ENCODE measurements around the gene UGT2A1. TPM values are rescaled to one million over a fixed set of nuclear protein-coding genes. Genes with fewer than 3 reads are reported as not detected.

UGT2A1 gene
- total and polyA plus RNA-seq, 2 donors (not counting 1 experiment from before 2014, with no cell fraction given), result not detected

DNA sequence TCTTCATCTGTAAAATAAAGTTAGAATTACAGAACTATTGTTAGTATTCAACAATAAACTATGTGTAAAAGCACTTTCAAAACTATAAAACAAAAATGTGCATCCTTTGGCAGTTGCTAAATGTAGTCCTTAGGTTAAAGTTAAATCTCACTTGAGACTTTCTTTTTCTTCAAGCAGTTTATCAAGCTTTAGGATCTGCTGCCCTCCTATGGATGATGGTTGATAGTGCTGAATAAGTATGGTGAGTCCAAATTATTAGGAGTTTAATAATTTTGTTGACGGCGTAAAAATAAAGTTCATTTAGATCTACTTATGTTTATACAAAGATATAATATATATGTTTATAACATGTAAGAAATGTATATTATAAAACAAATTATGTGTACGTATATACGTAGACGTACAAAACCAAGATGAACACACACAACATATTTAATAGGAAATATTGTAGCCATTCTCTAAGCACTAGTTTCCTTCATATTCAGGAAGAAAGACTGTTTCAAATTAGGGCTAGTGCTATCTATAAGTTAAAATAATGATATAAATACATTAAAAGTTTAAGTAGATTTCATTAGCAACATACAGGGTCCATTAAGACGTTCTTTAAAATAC, 35.9 kb downstream of the UGT2A1 start:
- H3K9ac ChIP-seq (ENCODE audit: low read length), result no peak overlapping the region
- H3K27me3 Mint-ChIP-seq, result no peaks in the 10 kb centered on the region
- POLR2A ChIA-PET, result no interaction called here
- WGBS (ENCODE audit: insufficient coverage), result no CpG with 5 or more reads among the region's 6 CpGs
- intact Hi-C loops (cut with micrococcal nuclease), result no loop called here
- no peaks in the 10 kb centered on the region for H3K9me3 ChIP-seq (ENCODE audit: control extremely low read depth in 1 of 3, control insufficient read depth in 2 of 3, insufficient read depth in 1 of 3, low read length in 2 of 3)
- TF ChIP-seq, protein P1, sequence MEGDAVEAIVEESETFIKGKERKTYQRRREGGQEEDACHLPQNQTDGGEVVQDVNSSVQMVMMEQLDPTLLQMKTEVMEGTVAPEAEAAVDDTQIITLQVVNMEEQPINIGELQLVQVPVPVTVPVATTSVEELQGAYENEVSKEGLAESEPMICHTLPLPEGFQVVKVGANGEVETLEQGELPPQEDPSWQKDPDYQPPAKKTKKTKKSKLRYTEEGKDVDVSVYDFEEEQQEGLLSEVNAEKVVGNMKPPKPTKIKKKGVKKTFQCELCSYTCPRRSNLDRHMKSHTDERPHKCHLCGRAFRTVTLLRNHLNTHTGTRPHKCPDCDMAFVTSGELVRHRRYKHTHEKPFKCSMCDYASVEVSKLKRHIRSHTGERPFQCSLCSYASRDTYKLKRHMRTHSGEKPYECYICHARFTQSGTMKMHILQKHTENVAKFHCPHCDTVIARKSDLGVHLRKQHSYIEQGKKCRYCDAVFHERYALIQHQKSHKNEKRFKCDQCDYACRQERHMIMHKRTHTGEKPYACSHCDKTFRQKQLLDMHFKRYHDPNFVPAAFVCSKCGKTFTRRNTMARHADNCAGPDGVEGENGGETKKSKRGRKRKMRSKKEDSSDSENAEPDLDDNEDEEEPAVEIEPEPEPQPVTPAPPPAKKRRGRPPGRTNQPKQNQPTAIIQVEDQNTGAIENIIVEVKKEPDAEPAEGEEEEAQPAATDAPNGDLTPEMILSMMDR (IDR thresholded peaks at IDR 0.05), result no peak
- no peak for TF ChIP-seq EZH2 (IDR thresholded peaks at IDR 0.05; ENCODE audit: borderline replicate concordance, insufficient read depth, low read depth, low read length, poor library complexity, severe bottlenecking)
- no peak overlapping the region for H3K4me2 ChIP-seq (replicated peaks; ENCODE audit: low read depth, low read length, poor library complexity, severe bottlenecking)
- H4K20me1 ChIP-seq (ENCODE audit: control insufficient read depth, insufficient read depth, low read length, poor library complexity, severe bottlenecking), result no peaks in the 10 kb centered on the region
- CTCF ChIA-PET, result no interaction called here
- no peaks in the 10 kb centered on the region for H3K4me1 Mint-ChIP-seq
- H3K4me3 Mint-ChIP-seq, result no peak overlapping the region
- H3K36me3 ChIP-seq (replicated peaks in 1 of 2; ENCODE audit: control extremely low read depth in 1 of 2, control insufficient read depth in 1 of 2, extremely low read depth in 1 of 2, insufficient read depth in 2 of 2, low read length in 1 of 2), result no peaks in the 10 kb centered on the region
- no peak for ATAC-seq (ENCODE audit: low read depth)
- H3K79me2 ChIP-seq (ENCODE audit: control insufficient read depth, insufficient read depth, low read length), result no peaks in the 10 kb centered on the region
- H3K4me3 ChIP-seq (ENCODE audit: control extremely low read depth in 1 of 5, extremely low read depth in 1 of 5, insufficient read depth in 1 of 5, low read depth in 2 of 5, low read length in 4 of 5), result no peak overlapping the region
- H3K4me1 ChIP-seq (ENCODE audit: control insufficient read depth in 2 of 2, insufficient read depth in 2 of 2, low read length in 2 of 2), result no peaks in the 10 kb centered on the region
- no peak for DNase-seq
- no peak overlapping the region for H2AFZ ChIP-seq (ENCODE audit: insufficient read depth, low read depth, low read length, poor library complexity, severe bottlenecking)
- H3K27me3 ChIP-seq (replicated peaks in 1 of 4; ENCODE audit: control extremely low read depth in 1 of 4, control insufficient read depth in 3 of 4, insufficient read depth in 4 of 4, low read length in 3 of 4), result no peaks in the 10 kb centered on the region
- no peak overlapping the region for H3K27ac ChIP-seq (ENCODE audit: low read length in 2 of 2)
- no peak overlapping the region for H3K27ac Mint-ChIP-seq
- peaks cover 6% of the 10 kb centered on the region for H3K9me3 Mint-ChIP-seq (ENCODE audit: insufficient read depth)

DNA sequence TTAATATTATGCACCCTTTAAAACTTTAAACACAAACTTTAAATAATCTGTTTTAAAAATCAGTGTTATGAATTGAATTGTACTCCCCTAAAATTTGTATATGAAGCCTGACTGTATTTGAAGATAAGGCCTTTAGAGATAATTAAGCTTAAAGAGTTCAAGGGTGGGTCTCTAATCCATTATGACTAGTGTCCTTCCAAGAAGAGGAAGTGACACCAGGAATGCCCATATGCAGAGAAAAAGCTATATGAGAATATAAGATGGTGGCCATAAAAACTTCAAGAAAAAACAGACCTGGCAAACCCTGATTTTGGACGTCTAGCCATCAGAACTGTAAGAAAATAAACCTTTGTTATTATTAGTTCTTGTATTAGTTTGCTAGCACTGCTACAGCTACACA, 42.6 kb downstream of the UGT2A1 start:
- Histone ChIP-seq H3K36me3 (replicated peaks in 1 of 2; ENCODE audit: control extremely low read depth in 1 of 2, control insufficient read depth in 1 of 2, extremely low read depth in 1 of 2, insufficient read depth in 2 of 2, low read length in 1 of 2) (no peaks in the 10 kb centered on the region), H3K79me2 (ENCODE audit: control insufficient read depth, insufficient read depth, low read length) (no peaks in the 10 kb centered on the region), H3K27me3 (replicated peaks in 1 of 4; ENCODE audit: control extremely low read depth in 1 of 4, control insufficient read depth in 3 of 4, insufficient read depth in 4 of 4, low read length in 3 of 4) (no peaks in the 10 kb centered on the region), H3K9ac (ENCODE audit: low read length) (no peak overlapping the region), H3K9me3 (ENCODE audit: control extremely low read depth in 1 of 3, control insufficient read depth in 2 of 3, insufficient read depth in 1 of 3, low read length in 2 of 3) (no peaks in the 10 kb centered on the region), H3K4me1 (ENCODE audit: control insufficient read depth in 2 of 2, insufficient read depth in 2 of 2, low read length in 2 of 2) (no peaks in the 10 kb centered on the region), H2AFZ (ENCODE audit: insufficient read depth, low read depth, low read length, poor library complexity, severe bottlenecking) (no peak overlapping the region), H4K20me1 (ENCODE audit: control insufficient read depth, insufficient read depth, low read length, poor library complexity, severe bottlenecking) (no peaks in the 10 kb centered on the region), H3K27ac (ENCODE audit: low read length in 2 of 2) (no peak overlapping the region), H3K4me2 (replicated peaks; ENCODE audit: low read depth, low read length, poor library complexity, severe bottlenecking) (no peak overlapping the region), H3K4me3 (ENCODE audit: control extremely low read depth in 1 of 5, extremely low read depth in 1 of 5, insufficient read depth in 1 of 5, low read depth in 2 of 5, low read length in 4 of 5) (no peak overlapping the region)
- CTCF ChIA-PET, result no interaction called here
- intact Hi-C loops (cut with micrococcal nuclease), result no loop called here
- ATAC-seq (ENCODE audit: low read depth) (no peak), DNase-seq (no peak)
- Mint-ChIP-seq H3K27ac (no peak overlapping the region), H3K4me3 (no peak overlapping the region), H3K4me1 (no peaks in the 10 kb centered on the region), H3K9me3 (ENCODE audit: insufficient read depth) (no peaks in the 10 kb centered on the region), H3K27me3 (no peaks in the 10 kb centered on the region)
- WGBS (ENCODE audit: insufficient coverage), result no CpG with 5 or more reads among the region's 1 CpG
- TF ChIP-seq, protein P1 (IDR thresholded peaks at IDR 0.05), result no peak
- TF ChIP-seq EZH2 (IDR thresholded peaks at IDR 0.05; ENCODE audit: borderline replicate concordance, insufficient read depth, low read depth, low read length, poor library complexity, severe bottlenecking), result no peak
- POLR2A ChIA-PET, result no interaction called here

All from B cell (primary cell).